Neural cell (in vitro differentiated cells): ENCODE measurements around the gene TMEM9.

Source experiments
- EP300 ChIP-seq: fragments of 450-650 bp; conservative IDR thresholded peaks from 2 replicates; pipeline ENCODE4 v1.6.1; 2014; ENCODE audit warnings: antibody characterized with exemption, mild to moderate bottlenecking, moderate library complexity; ENCODE audit not compliant: poor library complexity, severe bottlenecking
- EZH2 ChIP-seq: fragments of 200-600, 300-800 bp; shearing (Covaris generic), sonication (generic); IDR thresholded peaks from 2 replicates; pipeline ENCODE4 v1.6.1; 2014; ENCODE audit warnings: antibody characterized with exemption, low read length, borderline replicate concordance, mild to moderate bottlenecking; ENCODE audit not compliant: insufficient read depth, poor library complexity, severe bottlenecking
- TF ChIP-seq, protein P1 (sequence below): fragments of 450-650 bp; IDR thresholded peaks from 2 replicates; pipeline ENCODE4 v1.5.1; 2014; ENCODE audit warnings: antibody characterized with exemption, mild to moderate bottlenecking, moderate library complexity; ENCODE audit not compliant: poor library complexity, severe bottlenecking

DNA sequence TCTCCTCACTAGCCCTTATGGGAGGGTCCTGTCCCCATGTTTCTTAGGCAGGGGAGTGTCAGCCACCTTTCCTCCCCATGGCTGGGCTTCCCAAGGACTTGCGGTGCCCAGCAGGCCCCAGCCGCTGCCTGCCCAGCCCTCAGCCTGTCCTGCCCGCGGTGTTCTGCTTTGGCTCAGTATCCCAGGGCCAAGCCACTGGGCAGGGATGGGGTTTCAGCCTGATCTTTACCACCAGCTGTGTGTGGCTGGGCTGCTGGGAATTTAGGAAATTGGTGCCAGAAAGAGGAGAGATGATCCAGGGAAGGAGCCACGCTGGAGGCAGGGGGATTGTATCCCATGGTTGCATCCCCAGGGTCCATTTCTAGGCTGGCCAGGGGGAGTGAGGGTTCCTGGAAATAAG is 29.5 kb upstream of the TMEM9 start:
- TF ChIP-seq EZH2 (no peak), EP300 (no peak)
- TF ChIP-seq, protein P1, sequence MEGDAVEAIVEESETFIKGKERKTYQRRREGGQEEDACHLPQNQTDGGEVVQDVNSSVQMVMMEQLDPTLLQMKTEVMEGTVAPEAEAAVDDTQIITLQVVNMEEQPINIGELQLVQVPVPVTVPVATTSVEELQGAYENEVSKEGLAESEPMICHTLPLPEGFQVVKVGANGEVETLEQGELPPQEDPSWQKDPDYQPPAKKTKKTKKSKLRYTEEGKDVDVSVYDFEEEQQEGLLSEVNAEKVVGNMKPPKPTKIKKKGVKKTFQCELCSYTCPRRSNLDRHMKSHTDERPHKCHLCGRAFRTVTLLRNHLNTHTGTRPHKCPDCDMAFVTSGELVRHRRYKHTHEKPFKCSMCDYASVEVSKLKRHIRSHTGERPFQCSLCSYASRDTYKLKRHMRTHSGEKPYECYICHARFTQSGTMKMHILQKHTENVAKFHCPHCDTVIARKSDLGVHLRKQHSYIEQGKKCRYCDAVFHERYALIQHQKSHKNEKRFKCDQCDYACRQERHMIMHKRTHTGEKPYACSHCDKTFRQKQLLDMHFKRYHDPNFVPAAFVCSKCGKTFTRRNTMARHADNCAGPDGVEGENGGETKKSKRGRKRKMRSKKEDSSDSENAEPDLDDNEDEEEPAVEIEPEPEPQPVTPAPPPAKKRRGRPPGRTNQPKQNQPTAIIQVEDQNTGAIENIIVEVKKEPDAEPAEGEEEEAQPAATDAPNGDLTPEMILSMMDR = no peak
